MM.1S (cell line): ENCODE results near the gene SCGB2B2.
A peak's percentile ranks its signal among the peaks of the same experiment; 100 is the strongest.
"Not testable (repeated sequence)": the region's sequence is repeated elsewhere in the genome, so short reads cannot be mapped to it uniquely, and the experiment has no call there.

Experiments
- DNase-seq: peaks from one replicate; pipeline ENCODE4 v3.0.0-alpha.2; 2015
- H2AFZ ChIP-seq: fragments of 300-600 bp; sonication (generic); 2 replicates; pipeline ENCODE4 v1.6.0; 2016; ENCODE audit warnings: antibody characterized with exemption, low read length
- H3F3A ChIP-seq: fragments of 300-600 bp; sonication (generic); 2 replicates; pipeline ENCODE4 v1.6.1; 2016; ENCODE audit warnings: mild to moderate bottlenecking, antibody characterized with exemption, low read length, moderate library complexity, mixed read lengths; ENCODE audit not compliant: insufficient read depth
- H3K27ac ChIP-seq: fragments of 300-600 bp; sonication (generic); 2 replicates; pipeline ENCODE4 v1.5.1; 2016; ENCODE audit warnings: mild to moderate bottlenecking, low read length
- H3K27me3 ChIP-seq: fragments of 300-600 bp; sonication (generic); replicated peaks from 2 replicates; pipeline ENCODE4 v1.6.0; 2016; ENCODE audit warnings: low read length; ENCODE audit not compliant: insufficient read depth
- H3K36me3 ChIP-seq: fragments of 300-600 bp; sonication (generic); replicated peaks from 2 replicates; pipeline ENCODE4 v1.6.1; 2016; ENCODE audit warnings: mild to moderate bottlenecking, low read length, mixed read lengths; ENCODE audit not compliant: insufficient read depth
- H3K4me1 ChIP-seq: fragments of 300-600 bp; sonication (generic); 2 replicates; pipeline ENCODE4 v1.6.1; 2016; ENCODE audit warnings: low read length, mixed read lengths
- H3K4me2 ChIP-seq: fragments of 300-600 bp; sonication (generic); 2 replicates; pipeline ENCODE4 v1.6.0; 2016; ENCODE audit warnings: low read depth, low read length
- H3K4me3 ChIP-seq: fragments of 300-600 bp; sonication (generic); 2 replicates; pipeline ENCODE4 v1.5.1; 2016; ENCODE audit warnings: low read length, mixed read lengths
- H3K79me2 ChIP-seq: fragments of 300-600 bp; sonication (generic); 2 replicates; pipeline ENCODE4 v1.6.1; 2016; ENCODE audit warnings: mixed run types, low read length, mixed read lengths
- H3K9ac ChIP-seq: fragments of 300-600 bp; sonication (generic); 2 replicates; pipeline ENCODE4 v1.6.1; 2016; ENCODE audit warnings: low read length, mixed read lengths
- H3K9me2 ChIP-seq: fragments of 300-600 bp; sonication (generic); replicated peaks from 2 replicates; pipeline ENCODE4 v1.6.1; 2016; ENCODE audit warnings: mild to moderate bottlenecking, low read length, mixed read lengths; ENCODE audit not compliant: insufficient read depth
- H3K9me3 ChIP-seq: fragments of 300-600 bp; sonication (generic); replicated peaks from 2 replicates; pipeline ENCODE4 v1.6.1; 2016; ENCODE audit warnings: mild to moderate bottlenecking, low read length, mixed read lengths; ENCODE audit not compliant: insufficient read depth
- H4K20me1 ChIP-seq: fragments of 300-600 bp; sonication (generic); 2 replicates; pipeline ENCODE4 v1.6.1; 2016; ENCODE audit warnings: mild to moderate bottlenecking, low read length, moderate library complexity, mixed read lengths; ENCODE audit not compliant: insufficient read depth
- CTCF ChIP-seq: fragments of 300-600 bp; sonication (generic); IDR thresholded peaks from 2 replicates; pipeline ENCODE4 v1.5.1; 2016; ENCODE audit warnings: antibody characterized with exemption, low read length, mixed read lengths
- EZH2 ChIP-seq: fragments of 300-600 bp; sonication (generic); optimal IDR thresholded peaks from 2 replicates; pipeline ENCODE3; 2017; ENCODE audit warnings: low read depth, mild to moderate bottlenecking, antibody characterized with exemption, low read length, mixed read lengths
- EZH2phosphoT487 ChIP-seq: fragments of 300-600 bp; sonication (generic); IDR thresholded peaks from 2 replicates; pipeline ENCODE4 v1.6.1; 2018; ENCODE audit warnings: antibody characterized with exemption, low read length

SCGB2B2 gene

GRCh38 chr19:34667349-34668076 lies 9.4 kb downstream of the SCGB2B2 start:
- H3K4me3 ChIP-seq = peak overlapping the region; percentile 52

GRCh38 chr19:34666958-34667265 lies 10.0 kb downstream of the SCGB2B2 start:
- Histone ChIP-seq H3K4me1 (peaks cover 5% of the 10 kb centered on the region; the same call in 1 of the 2 replicates), H3K4me2 (no peak overlapping the region), H3K9ac (no peak overlapping the region), H3K9me3 (no peaks in the 10 kb centered on the region), H3K27ac (no peak overlapping the region), H3K36me3 (no peaks in the 10 kb centered on the region), H3F3A (no peaks in the 10 kb centered on the region), H3K4me3 (no peak overlapping the region), H3K27me3 (no peaks in the 10 kb centered on the region), H4K20me1 (no peaks in the 10 kb centered on the region), H3K79me2 (no peaks in the 10 kb centered on the region), H2AFZ (0 out of 2 replicates have a peak overlapping the region, but pooled peaks have one; percentile 80), H3K9me2 (no peaks in the 10 kb centered on the region)
- no peak for TF ChIP-seq EZH2
- TF ChIP-seq EZH2phosphoT487 = no peak
- no peak for TF ChIP-seq CTCF
- DNase-seq = no peak

More at GRCh38 chr19:34667349-34668076, 9.4 kb downstream of the SCGB2B2 start:
- H4K20me1 ChIP-seq = no peaks in the 10 kb centered on the region
- H3K4me1 ChIP-seq = peaks cover 5% of the 10 kb centered on the region; the same call in 1 of the 2 replicates
- no peak overlapping the region for H3K27ac ChIP-seq
- H2AFZ ChIP-seq = peak overlapping the region; percentile 80
- no peaks in the 10 kb centered on the region for H3K27me3 ChIP-seq
- no peaks in the 10 kb centered on the region for H3F3A ChIP-seq
- peak overlapping the region; percentile 7; the same call in 1 of the 2 replicates for H3K9ac ChIP-seq
- H3K79me2 ChIP-seq = no peaks in the 10 kb centered on the region
- no peaks in the 10 kb centered on the region for H3K9me3 ChIP-seq
- DNase-seq = peak; percentile 40
- no peaks in the 10 kb centered on the region for H3K9me2 ChIP-seq
- no peak for TF ChIP-seq CTCF
- TF ChIP-seq EZH2 = no peak
- no peak for TF ChIP-seq EZH2phosphoT487
- peak overlapping the region; percentile 59 for H3K4me2 ChIP-seq
- H3K36me3 ChIP-seq = no peaks in the 10 kb centered on the region

DNA sequence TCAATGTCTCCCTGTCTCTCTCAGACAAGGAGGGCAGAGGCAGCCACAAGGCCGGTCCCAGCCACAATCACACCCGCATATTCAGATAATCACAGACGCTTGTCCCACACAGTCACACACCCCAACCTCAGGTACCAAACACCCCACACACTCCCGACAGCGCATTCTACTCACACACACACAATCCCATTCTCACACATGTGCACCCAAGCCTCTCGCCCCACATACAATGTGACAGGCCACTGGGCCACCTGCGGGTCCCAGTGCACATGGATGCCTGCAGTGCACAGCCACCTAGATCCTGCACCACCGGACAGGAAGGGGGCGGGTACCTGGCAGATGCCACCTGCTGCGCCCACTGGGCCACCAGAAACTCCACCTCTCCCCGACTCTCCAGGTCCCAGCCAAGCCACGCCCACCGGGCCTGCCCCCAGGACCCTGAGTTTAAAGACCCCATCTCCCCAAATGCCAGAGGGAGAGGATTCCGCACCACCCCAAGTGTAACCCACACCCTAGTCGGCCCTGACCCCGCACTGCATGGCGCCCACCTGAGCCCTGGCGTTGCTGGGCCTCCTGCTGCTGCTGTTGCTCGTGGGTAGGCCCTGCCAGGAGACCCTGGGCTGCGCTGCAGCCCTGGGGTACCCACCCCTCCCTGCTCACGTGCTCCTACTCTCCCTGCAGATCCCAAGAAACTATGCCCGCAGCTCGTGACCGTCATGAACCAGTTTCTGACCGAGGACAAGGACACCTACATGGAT lies 10.6 kb downstream of the SCGB2B2 start:
- no peak overlapping the region for H3K4me3 ChIP-seq
- H3K27ac ChIP-seq = no peak overlapping the region
- no peaks in the 10 kb centered on the region for H4K20me1 ChIP-seq
- no peaks in the 10 kb centered on the region for H3K79me2 ChIP-seq
- H3K9me3 ChIP-seq = no peaks in the 10 kb centered on the region
- no peak for DNase-seq
- H3K27me3 ChIP-seq = no peaks in the 10 kb centered on the region
- H2AFZ ChIP-seq = 0 out of 2 replicates have a peak overlapping the region, but pooled peaks have one; percentile 80
- H3K4me2 ChIP-seq = no peak overlapping the region
- no peak overlapping the region for H3K9ac ChIP-seq
- no peaks in the 10 kb centered on the region for H3F3A ChIP-seq
- no peaks in the 10 kb centered on the region for H3K36me3 ChIP-seq
- TF ChIP-seq EZH2phosphoT487 = no peak
- no peak for TF ChIP-seq CTCF
- no peak for TF ChIP-seq EZH2
- H3K9me2 ChIP-seq = no peaks in the 10 kb centered on the region
- H3K4me1 ChIP-seq = peaks cover 5% of the 10 kb centered on the region; the same call in 1 of the 2 replicates

DNA sequence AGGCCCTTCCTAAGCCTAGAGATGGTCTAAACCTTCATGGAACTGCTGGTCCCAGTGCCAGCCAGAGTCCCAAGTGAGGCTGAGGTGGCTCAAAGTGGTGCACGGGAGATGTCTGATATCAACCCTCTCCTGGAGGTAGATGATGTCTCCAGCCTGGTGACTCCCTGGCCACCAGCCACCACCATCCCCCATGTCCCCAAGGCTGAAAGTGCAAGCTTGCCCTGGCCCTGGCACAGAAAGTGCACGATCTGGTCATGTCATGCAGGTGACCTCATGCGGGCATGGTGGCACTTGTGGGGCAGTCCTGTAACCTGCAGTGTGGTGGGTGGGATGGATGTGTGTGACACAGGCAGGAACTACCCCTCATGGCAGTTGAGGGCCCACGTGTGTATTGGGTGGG lies 11.7 kb downstream of the SCGB2B2 start:
- not testable (repeated sequence) for H3K4me3 ChIP-seq, H2AFZ ChIP-seq, H3K9me2 ChIP-seq, H3F3A ChIP-seq, H3K4me1 ChIP-seq, H3K9me3 ChIP-seq, H4K20me1 ChIP-seq, H3K9ac ChIP-seq, DNase-seq, H3K79me2 ChIP-seq, H3K27me3 ChIP-seq, H3K4me2 ChIP-seq, H3K27ac ChIP-seq, H3K36me3 ChIP-seq
